Heart right ventricle (tissue), 16 donors: ENCODE measurements around the gene PFKL. TPM values are rescaled to one million over a fixed set of nuclear protein-coding genes. Genes with fewer than 3 reads are reported as not detected.

Experiments used
- ATAC-seq, 8 donors: fragments of 200-7000 bp; cut with Tn5 transposase; one replicate each; pipeline ENCODE4 v1.9.1; 2020; ENCODE audit warnings: mild to moderate bottlenecking in 8 of 8, moderate library complexity in 8 of 8, moderate number of reproducible peaks in 1 of 8
- DNase-seq, 2 donors: peaks; one replicate each; pipeline ENCODE4 v3.0.0-alpha.2; 2020
- H3K27ac ChIP-seq, 10 donors: fragments of 200-600 bp; sonication (generic) in 2 of 10; one replicate each; pipeline versions ENCODE4 v1.5.0 to v1.8.0; 2020 to 2022; ENCODE audit warnings: mild to moderate bottlenecking in 3 of 10
- H3K27me3 ChIP-seq, 7 donors: fragments of 200-600 bp; one replicate each; pipeline ENCODE4 v1.8.0; 2021 to 2022; ENCODE audit warnings: mild to moderate bottlenecking in 2 of 7
- H3K36me3 ChIP-seq, 9 donors: fragments of 200-600 bp; sonication (generic) in 1 of 9; one replicate each; pipeline versions ENCODE4 v1.5.0 to v1.8.0; 2020 to 2022; ENCODE audit warnings: mild to moderate bottlenecking in 2 of 9
- H3K4me1 ChIP-seq, 9 donors: fragments of 200-600 bp; sonication (generic) in 1 of 9; one replicate each; pipeline versions ENCODE4 v1.5.0 to v1.8.0; 2020 to 2022; ENCODE audit warnings: mild to moderate bottlenecking in 4 of 9
- H3K4me3 ChIP-seq, 10 donors: fragments of 200-600 bp; sonication (generic) in 2 of 10; one replicate each; pipeline versions ENCODE4 v1.5.0 to v1.8.0; 2020 to 2022; ENCODE audit warnings: mild to moderate bottlenecking in 7 of 10, moderate library complexity in 2 of 10
- H3K9me3 ChIP-seq, 11 donors: fragments of 200-600 bp in 10 of 11; sonication (generic) in 2 of 11; one replicate each; pipeline versions ENCODE4 v1.5.0 to v1.8.0; 2013 to 2022; ENCODE audit warnings: mild to moderate bottlenecking in 2 of 11, control low read depth in 1 of 11, moderate library complexity in 1 of 11
- CTCF ChIP-seq, 9 donors: fragments of 200-600 bp; sonication (generic) in 2 of 9; IDR thresholded peaks; one replicate each; pipeline versions ENCODE4 v1.5.0 to v1.8.0; 2021 to 2022; ENCODE audit warnings: antibody characterized with exemption in 9 of 9, mild to moderate bottlenecking in 5 of 9, moderate library complexity in 1 of 9
- WGBS, 2 donors: extraction: QIAGEN DNeasy Blood & Tissue Kit; methylation state at CpG; one replicate each; pipeline ENCODE4 v1.1.7; 2013; ENCODE audit warnings: inconsistent platforms in 1 of 2; 5-methylcytosine and 5-hydroxymethylcytosine counted together
- intact Hi-C, 10 donors: fragments of 100-400 bp; cut with DNase I; formaldehyde crosslinking; loops; one replicate each; pipeline versions ENCODE4 v1.11.1 to v1.14.2; 2022
- polyA plus RNA-seq, 2 donors: library from polyadenylated mRNA; stranded (reverse); fragments of 200-250 nt; gene quantifications; one replicate each; pipeline ENCODE4 v1.2.3, GENCODE V29; 2013
- total RNA-seq, 10 donors: library from RNA; stranded (reverse); fragmentation: NEBNext Ultra II Directional in 3 of 10; extraction: Animal tissue kit (Norgen Biotek cat#: 25700) in 3 of 10; gene quantifications; one replicate each; pipeline versions ENCODE4 v1.2.1 to v1.2.4, GENCODE V29; 2021 to 2023
- donor health status: Arrhythmogenic right ventricular cardiomyopathy.
- donor health status: ischemic (EF 13 %, LVEDD 7.1; RV severe dilation, severe dysfunction).
- donor health status: healthy with polysubstance abuse.
- donor health status: DM: no; HTN: yes; CAD: no.
- donor health status: DM: no; HTN: no; CAD: no.
- donor health status: ischemic (EF 25% LVEDD 6.9; RV normal size, moderate dysfunction).
- donor health status: ischemic (EF 25% LVEDD 5.7; RV mildly dilated, moderate dysfunction).
- donor health status: healthy.
- donor health status: DM: yes; HTN: yes; CAD: no.
- donor health status: Ischemic cardiomyopathy.
- donor health status: ischemic (EF 35%, LVEDD 5.7; RV mildly dilated, moderate dysfunction).
- donor health status: nonischemic (EF 11% LVEDD 7.7; RV severe dilation, severe dysfunction).
- donor health status: DM: yes; HTN: yes; CAD: no.
- donor health status: PGD.
- donor health status: ischemic (EF 29% LVEDD 5.4; RV normal size, mild dysfunction).
- donor health status: nonischemic (EF 23%, LVEDD 6.1; RV moderate dilation, normal function).

Gene PFKL
- total and polyA plus RNA-seq, 12 donors, result 34.7 to 84.4 (median 43.8) TPM

DNA sequence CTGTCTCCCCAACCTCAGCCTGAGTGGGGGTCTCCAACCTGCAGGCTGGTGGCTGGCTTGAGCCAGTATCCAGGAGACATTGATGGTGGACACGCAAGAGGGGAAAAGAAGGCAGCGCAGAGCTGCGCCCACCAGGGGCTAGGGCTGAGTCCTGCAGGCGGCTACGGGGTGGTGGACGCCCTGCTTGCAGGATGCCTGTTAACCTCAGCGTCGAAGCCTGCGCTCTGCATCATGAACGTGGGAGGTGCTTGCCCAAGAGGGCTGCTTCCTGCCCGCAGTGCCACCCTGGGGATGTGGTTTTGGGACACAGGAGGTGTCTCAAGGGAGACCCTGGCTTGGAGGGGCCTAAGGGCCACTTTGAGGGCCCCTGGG is 27.7 kb downstream of the PFKL start:
- H3K4me1 ChIP-seq, result no peaks in the 10 kb centered on the region
- peaks cover 0 to 87% (median 33%) of the 10 kb centered on the region in 9 donors for H3K36me3 ChIP-seq
- TF ChIP-seq CTCF (IDR thresholded peaks at IDR 0.05), result no peak
- DNase-seq (no peak), ATAC-seq (no peak)
- no peaks in the 10 kb centered on the region for H3K27me3 ChIP-seq
- intact Hi-C loops, result loop anchor here in 1 of 10 donors (10.0 kb wide), 1 partner anchor 293 kb away; no protein-coding TSS in a partner anchor
- H3K9me3 ChIP-seq, result no peaks in the 10 kb centered on the region
- WGBS, 2 donors, result 89 to 90% methylated on average over 11 of the region's 11 CpGs
- H3K4me3 ChIP-seq, result no peak overlapping the region
- H3K27ac ChIP-seq, result no peak overlapping the region

- H3K27me3 ChIP-seq, result no peaks in the 10 kb centered on the region
- 86 to 88% methylated on average over 25 of the region's 25 CpGs for WGBS, 2 donors
- H3K27ac ChIP-seq, result no peak overlapping the region
- intact Hi-C loops, result loop anchor here in 1 of 10 donors (10.0 kb wide), 1 partner anchor 294 kb away; no protein-coding TSS in a partner anchor
- H3K4me3 ChIP-seq, result no peak overlapping the region
- DNase-seq (no peak), ATAC-seq (peak in 1 of 8 donors; percentile 1)
- H3K4me1 ChIP-seq, result no peaks in the 10 kb centered on the region
- no peaks in the 10 kb centered on the region for H3K9me3 ChIP-seq
- TF ChIP-seq CTCF (IDR thresholded peaks at IDR 0.05), result no peak
- peaks cover 0 to 86% (median 32%) of the 10 kb centered on the region in 9 donors for H3K36me3 ChIP-seq
Observed at GRCh38 chr21:44328242-44328895, 28.5 kb downstream of the PFKL start.

- Histone ChIP-seq H3K9me3 (no peaks in the 10 kb centered on the region), H3K27me3 (no peaks in the 10 kb centered on the region), H3K36me3 (peaks cover 0 to 77% (median 32%) of the 10 kb centered on the region in 9 donors), H3K4me3 (no peak overlapping the region), H3K27ac (no peak overlapping the region), H3K4me1 (no peaks in the 10 kb centered on the region)
- intact Hi-C loops, result loop anchor here in 1 of 10 donors (10.0 kb wide), 1 partner anchor 294 kb away; no protein-coding TSS in a partner anchor
- ATAC-seq (peak in 1 of 8 donors; percentile 12), DNase-seq (no peak)
- WGBS, 2 donors, result 83% methylated on average over 26 of the region's 26 CpGs
- no peak for TF ChIP-seq CTCF (IDR thresholded peaks at IDR 0.05)
Observed at GRCh38 chr21:44329086-44329889, 29.4 kb downstream of the PFKL start.

DNA sequence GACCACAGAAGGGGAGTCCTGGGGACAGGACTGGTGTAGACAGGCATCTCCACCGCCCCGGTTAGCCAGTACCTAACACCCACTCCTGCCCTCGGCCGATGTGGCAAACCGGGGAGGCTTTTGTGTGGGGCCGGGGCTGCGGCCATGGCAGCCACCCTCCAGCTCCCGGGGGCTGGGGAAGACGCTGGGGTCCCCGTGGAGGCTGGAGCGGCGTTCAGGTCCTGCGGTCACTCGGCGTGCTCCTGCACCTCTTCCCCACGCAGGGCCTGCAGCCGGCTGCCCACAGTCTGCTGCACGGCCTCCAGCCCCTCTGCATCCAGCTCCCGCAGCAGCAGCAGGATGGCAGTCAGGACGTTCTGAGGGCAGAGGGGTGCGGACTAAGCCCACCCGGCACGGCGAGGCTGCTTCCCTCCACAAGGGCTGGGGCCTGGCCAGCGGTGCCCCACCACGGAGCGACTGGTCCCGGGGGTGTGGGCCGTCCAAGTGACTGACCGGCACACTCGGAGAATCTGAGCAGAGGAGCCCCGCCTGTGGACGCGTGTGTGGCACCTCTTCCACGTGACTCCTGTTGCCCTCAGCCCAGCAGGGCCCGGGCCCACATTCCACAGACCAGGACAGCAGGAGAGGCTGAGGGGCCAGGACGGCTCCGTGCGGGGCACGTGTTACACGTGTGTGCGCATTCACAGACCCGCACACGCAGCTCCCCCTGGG is 30.3 kb downstream of the PFKL start:
- Histone ChIP-seq H3K4me3 (no peak overlapping the region), H3K9me3 (no peaks in the 10 kb centered on the region), H3K27ac (no peak overlapping the region), H3K36me3 (peaks cover 0 to 75% (median 26%) of the 10 kb centered on the region in 9 donors), H3K4me1 (no peaks in the 10 kb centered on the region), H3K27me3 (no peaks in the 10 kb centered on the region)
- 88 to 90% methylated on average over 44 of the region's 44 CpGs for WGBS, 2 donors
- no peak for TF ChIP-seq CTCF (IDR thresholded peaks at IDR 0.05)
- DNase-seq, result no peak
- intact Hi-C loops, result loop anchor here in 1 of 10 donors (10.0 kb wide), 1 partner anchor 295 kb away; no protein-coding TSS in a partner anchor
- ATAC-seq, result peak in 2 of 8 donors; percentile 2
